GM19455 (cell line): ENCODE results near the gene ANKIB1.
A peak's percentile ranks its signal among the peaks of the same experiment; 100 is the strongest.

Experiments used
- ATAC-seq: cut with Tn5 transposase; IDR thresholded peaks from one replicate; pipeline ENCODE4 v1.9.1; 2021; ENCODE audit not compliant: unreplicated experiment

Gene ANKIB1

GRCh38 chr7:92266415-92267241 is 20.9 kb downstream of the ANKIB1 start:
- no peak for ATAC-seq

GRCh38 chr7:92268921-92269320 is 23.1 kb downstream of the ANKIB1 start:
- ATAC-seq, result no peak

- ATAC-seq, result no peak
These were observed 29.6 kb downstream of the ANKIB1 start for GRCh38 chr7:92275327-92275726.

GRCh38 chr7:92276460-92276864 is 30.7 kb downstream of the ANKIB1 start:
- ATAC-seq, result peak; percentile 90

GRCh38 chr7:92279396-92280031 is 33.7 kb downstream of the ANKIB1 start:
- no peak for ATAC-seq

GRCh38 chr7:92281031-92281430 is 35.3 kb downstream of the ANKIB1 start:
- ATAC-seq, result no peak

GRCh38 chr7:92282221-92282814 is 36.5 kb downstream of the ANKIB1 start:
- no peak for ATAC-seq

- ATAC-seq, result no peak
These were observed 37.2 kb downstream of the ANKIB1 start for GRCh38 chr7:92282930-92283329.

GRCh38 chr7:92289321-92289720 is 43.5 kb downstream of the ANKIB1 start:
- no peak for ATAC-seq

GRCh38 chr7:92292981-92293380 is 47.2 kb downstream of the ANKIB1 start:
- ATAC-seq, result no peak

GRCh38 chr7:92293896-92294590 is 48.3 kb downstream of the ANKIB1 start:
- no peak for ATAC-seq

- no peak for ATAC-seq
These were observed 49.6 kb downstream of the ANKIB1 start for GRCh38 chr7:92295391-92295790.

- ATAC-seq, result no peak
These were observed 50.5 kb downstream of the ANKIB1 start for GRCh38 chr7:92296235-92296634.

- ATAC-seq, result no peak
These were observed 51.2 kb downstream of the ANKIB1 start for GRCh38 chr7:92296880-92297445.

GRCh38 chr7:92297736-92298135 is 52.0 kb downstream of the ANKIB1 start:
- no peak for ATAC-seq

- ATAC-seq, result no peak
These were observed 58.0 kb downstream of the ANKIB1 start for GRCh38 chr7:92303761-92304160.

- ATAC-seq, result no peak
These were observed 58.7 kb downstream of the ANKIB1 start for GRCh38 chr7:92304406-92304893.

GRCh38 chr7:92306153-92306552 is 60.4 kb downstream of the ANKIB1 start:
- ATAC-seq, result no peak

GRCh38 chr7:92313055-92313454 is 67.3 kb downstream of the ANKIB1 start:
- ATAC-seq, result no peak

GRCh38 chr7:92319243-92319642 is 73.5 kb downstream of the ANKIB1 start:
- no peak for ATAC-seq

- no peak for ATAC-seq
These were observed 79.4 kb downstream of the ANKIB1 start for GRCh38 chr7:92325173-92325572.
